IPS DF 4.7 (cell line): ENCODE results near the gene FOLR1.

Source experiments
- DNase-seq: peaks from one replicate; pipeline ENCODE4 v3.0.0-alpha.2; 2013; ENCODE audit warnings: low spot score; ENCODE audit errors: extremely low read depth

The FOLR1 gene

DNA sequence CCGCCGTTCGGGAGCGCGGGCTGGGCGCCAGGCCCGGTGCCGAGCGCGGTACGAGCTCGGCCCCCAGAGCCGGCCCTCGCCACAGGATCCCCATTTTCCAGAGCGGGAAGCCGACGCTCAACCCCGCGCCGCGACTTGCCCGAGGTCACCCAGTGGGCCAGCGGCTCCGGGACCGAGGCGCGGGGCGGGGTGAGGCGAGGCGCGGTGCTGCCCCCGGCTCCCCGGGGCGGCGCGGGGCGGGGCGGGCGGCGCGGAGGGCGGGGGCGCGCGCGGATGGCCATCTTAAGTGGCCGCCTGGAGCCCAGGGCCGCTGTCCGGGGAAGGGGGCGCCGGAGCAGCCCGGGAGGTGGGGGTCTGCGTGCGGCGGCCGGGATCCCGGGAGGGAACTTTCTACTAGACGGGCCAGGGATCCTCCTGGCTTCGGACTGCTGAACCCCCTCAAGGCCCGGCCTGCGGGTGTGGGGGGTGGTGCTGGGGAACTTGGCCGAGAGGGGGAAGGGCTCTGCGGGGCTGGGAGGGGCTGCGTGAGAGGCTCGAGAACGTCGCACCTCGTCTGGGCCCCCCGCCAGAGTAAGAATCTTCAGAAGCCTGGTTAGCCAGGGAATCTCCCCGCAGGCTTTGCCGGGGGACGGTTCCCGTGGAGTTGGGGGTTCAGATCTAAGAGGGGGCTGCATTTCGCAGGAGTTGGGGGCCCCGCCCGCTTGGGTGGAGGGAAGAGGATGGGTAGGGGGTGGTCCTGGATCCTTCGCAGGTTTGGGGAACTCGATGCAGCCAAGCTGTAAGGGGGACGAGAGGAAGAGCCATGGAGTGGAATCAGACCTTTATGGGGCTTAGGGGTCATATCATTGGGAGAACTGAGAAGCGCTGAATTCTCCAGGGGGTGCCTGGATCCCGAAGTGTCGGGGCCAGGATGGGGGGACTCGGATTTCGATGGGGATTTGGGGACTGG lies 31.9 kb downstream of the FOLR1 start:
- DNase-seq: no peak

GRCh38 chr11:72224564-72225410 lies 32.8 kb downstream of the FOLR1 start, which contains the start of gene INPPL1:
TSS of gene INPPL1 (plus strand) at chr11:72224767. CDS start at chr11:72224985, 218 bp downstream.
- DNase-seq: no peak

DNA sequence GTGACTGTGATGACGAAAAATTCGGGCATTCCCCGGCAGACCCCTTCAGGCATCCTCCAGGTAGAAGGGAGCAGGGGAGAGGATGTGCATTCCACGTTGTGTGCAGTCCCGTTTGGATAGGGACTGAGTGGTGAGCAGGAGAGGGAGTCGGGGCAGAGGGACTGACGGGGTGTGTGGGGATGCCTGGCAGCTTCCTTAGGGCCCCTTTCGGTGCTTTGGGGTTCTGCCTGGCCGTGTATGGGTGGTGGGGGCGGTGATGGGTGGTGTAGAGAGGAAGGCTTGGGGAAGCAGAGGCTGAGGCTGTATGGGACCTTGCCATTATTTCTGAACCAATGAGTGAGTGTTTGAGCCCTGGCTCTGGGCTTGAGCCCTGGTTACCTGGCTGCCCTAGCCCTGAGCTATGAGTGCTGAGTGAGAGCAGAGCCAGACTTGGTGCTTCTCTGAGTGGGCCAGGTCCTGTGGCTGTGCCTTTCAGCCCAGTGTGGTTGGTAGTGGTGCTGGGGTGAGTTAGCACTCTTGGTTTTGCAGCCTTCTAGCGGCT lies 33.5 kb downstream of the FOLR1 start:
- DNase-seq: no peak

DNA sequence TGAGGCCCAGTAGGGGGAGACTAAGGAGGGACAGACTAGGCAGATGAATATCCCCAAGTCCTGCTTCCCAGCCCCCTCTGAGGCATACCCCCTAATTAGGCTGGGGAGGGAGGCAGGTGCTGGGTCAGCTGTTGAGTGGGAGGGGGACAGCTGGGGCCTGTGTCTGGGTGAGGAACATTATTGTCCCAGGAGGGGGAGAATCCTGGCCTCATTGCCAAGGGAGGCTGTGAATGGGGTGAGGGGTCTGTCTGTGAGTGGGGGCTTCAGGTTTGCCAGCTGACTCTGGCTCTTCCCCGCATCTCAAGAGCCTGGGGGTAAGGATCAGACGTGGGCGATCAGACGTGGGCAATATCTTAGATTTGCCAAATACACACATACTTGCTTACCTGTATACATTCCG lies 34.8 kb downstream of the FOLR1 start:
- no peak for DNase-seq

GRCh38 chr11:72227316-72228228 lies 35.6 kb downstream of the FOLR1 start:
- no peak for DNase-seq

DNA sequence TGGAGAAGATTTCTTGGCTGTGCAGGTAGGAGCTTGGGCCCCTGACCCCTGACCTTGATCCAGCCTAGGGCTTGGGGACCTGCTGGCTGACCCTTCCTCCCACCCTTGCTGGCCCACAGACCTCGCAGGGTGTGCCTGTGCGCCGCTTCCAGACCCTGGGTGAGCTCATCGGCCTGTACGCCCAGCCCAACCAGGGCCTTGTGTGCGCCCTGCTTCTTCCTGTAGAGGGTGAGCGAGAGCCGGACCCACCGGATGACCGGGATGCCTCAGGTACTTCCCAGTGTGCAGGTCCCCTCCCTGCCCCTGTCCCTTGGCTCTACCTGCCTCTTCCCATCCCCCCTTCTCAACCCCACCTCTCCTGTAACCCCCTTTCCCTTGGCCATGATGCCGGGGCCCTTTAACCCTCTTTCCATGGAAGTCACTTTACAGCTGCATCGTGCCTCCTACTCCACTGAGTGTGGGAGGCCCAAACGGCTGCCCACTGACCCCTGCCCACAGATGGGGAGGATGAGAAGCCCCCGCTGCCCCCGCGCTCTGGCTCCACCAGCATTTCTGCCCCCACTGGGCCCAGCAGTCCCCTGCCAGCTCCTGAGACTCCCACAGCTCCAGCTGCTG lies 36.4 kb downstream of the FOLR1 start:
- DNase-seq: no peak

DNA sequence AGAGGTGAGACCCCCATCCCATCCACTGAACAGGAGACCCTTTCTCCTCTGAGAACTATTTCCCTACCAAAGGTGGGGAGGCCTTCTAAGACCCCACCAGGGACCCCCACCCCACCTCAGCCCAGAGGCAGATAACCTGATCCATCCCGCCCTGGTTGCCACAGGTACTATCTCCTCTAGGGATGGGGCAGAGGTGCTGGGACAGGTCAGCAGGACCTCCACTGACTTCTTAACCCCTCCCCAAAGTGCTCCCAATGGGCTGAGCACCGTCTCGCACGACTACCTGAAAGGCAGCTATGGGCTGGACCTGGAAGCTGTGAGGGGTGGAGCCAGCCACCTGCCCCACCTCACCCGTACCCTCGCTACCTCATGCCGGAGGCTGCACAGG lies 36.9 kb downstream of the FOLR1 start:
- DNase-seq: no peak

GRCh38 chr11:72229336-72229924 lies 37.5 kb downstream of the FOLR1 start:
- DNase-seq: no peak

DNA sequence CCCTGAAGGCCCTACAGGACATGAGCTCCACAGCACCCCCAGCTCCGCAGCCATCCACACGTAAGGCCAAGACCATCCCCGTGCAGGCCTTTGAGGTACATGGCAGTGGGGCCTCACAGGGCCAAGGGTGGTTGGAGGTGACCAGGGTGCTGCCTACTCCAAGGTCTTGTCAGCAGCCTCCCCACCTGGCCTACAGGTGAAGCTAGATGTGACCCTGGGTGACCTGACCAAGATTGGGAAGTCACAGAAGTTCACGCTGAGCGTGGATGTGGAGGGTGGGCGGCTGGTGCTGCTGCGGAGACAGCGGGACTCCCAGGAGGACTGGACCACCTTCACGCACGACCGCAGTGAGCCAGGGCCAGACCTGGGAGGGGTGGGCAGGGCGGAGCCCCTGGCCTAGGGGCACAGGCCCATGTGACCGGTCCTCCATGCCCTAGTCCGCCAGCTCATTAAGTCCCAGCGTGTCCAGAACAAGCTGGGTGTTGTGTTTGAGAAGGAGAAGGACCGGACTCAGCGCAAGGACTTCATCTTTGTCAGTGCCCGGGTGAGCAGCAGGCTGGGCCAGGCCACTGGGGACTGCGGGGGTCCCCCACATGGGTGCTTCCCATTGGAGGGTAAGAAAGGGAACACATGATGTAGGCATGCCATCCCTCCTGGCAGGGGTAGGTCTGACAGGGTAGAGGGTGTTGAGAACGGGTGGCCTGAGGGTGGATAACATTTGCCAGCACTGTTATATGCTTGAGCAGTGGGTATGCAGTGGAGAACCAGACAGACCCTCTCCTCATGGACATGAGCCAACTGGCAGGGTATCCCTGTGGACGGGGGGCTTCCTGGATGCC lies 38.2 kb downstream of the FOLR1 start:
- DNase-seq: no peak

GRCh38 chr11:72230764-72231365 lies 38.9 kb downstream of the FOLR1 start:
- no peak for DNase-seq

GRCh38 chr11:72231396-72232259 lies 39.7 kb downstream of the FOLR1 start:
- DNase-seq: no peak

- no peak for DNase-seq
Measured at GRCh38 chr11:72232260-72233055, 40.5 kb downstream of the FOLR1 start.

DNA sequence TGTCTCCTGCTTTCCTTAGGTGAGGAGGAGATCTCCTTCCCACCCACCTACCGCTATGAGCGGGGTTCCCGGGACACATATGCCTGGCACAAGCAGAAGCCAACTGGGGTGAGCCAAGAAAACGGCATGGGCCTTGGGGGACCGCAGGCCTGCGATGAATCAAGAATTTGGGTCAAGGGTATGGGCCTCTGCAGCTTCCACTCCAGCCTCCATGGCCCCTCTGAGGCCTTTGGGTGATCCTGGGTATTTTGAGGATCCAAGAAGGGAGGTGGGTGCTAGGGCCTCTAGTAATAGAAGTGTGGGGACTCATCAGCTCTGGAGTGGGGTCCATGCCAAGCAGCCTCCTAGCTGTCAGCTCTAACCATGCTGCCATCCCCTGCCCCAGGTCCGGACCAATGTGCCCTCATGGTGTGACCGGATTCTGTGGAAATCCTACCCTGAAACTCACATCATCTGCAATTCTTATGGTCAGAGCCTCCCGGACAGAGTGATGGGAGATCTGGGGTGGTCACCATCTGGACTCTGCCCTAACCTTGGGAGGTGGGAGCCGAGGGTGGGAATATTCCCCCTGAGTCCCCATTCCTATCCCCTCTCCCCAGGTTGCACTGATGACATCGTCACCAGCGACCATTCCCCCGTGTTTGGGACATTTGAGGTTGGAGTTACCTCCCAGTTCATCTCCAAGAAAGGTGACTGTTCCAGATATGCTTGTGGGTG lies 41.3 kb downstream of the FOLR1 start:
- no peak for DNase-seq

DNA sequence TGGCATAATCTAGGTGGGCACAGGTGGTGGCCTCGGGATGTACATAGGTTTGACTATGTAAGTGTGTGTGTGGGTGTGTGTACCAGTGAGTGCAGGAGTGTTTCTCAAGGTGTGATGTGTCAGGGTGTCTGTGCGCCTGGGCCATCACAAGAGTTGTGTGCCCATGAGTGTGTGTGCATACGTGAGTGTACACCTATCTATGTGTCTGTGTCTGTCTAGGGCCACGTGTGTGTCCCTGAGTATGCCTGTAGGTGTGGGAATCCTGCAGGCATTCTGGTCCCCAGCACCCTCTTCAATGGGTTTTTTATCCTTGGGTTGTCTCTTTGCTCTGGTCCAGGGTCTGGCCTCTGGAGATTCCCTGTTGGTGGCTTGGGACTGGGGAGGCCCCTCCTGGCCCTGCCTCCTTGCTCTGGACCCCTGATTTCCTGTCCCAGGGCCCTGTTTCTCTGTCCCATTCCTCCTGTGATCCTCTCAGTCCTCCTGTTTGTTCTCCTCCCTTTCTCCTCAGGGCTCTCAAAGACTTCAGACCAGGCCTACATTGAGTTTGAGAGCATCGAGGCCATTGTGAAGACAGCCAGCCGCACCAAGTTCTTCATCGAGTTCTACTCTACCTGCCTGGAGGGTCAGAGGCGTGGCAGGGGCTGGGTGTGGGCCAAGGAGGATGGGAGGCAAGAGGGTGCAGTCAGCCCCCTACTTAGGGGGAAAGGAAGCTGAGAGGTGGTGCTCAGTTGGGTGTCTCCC lies 42.0 kb downstream of the FOLR1 start:
- DNase-seq: no peak

DNA sequence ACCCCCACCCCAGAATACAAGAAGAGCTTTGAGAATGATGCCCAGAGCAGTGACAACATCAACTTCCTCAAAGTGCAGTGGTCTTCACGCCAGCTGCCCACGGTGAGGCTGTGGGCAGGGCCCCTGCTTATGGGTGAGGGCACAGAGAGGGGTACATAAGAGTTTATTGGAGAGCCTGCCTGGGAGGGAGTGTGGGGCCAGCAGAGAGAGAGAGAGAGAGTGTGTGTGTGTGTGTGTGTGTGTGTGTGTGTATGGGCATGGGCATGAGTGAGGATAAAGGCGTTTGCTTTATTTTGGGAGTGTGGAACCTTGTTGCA lies 42.5 kb downstream of the FOLR1 start:
- no peak for DNase-seq

GRCh38 chr11:72234920-72235319 lies 43.0 kb downstream of the FOLR1 start:
- no peak for DNase-seq
